ENCODE data around the gene IRF2.

IRF2 gene

GRCh38 chr4:184432127-184432922, 42.0 kb downstream of the IRF2 start:
- no peak for DNase-seq (ENCODE audit: low read depth in 3 of 3)

DNA sequence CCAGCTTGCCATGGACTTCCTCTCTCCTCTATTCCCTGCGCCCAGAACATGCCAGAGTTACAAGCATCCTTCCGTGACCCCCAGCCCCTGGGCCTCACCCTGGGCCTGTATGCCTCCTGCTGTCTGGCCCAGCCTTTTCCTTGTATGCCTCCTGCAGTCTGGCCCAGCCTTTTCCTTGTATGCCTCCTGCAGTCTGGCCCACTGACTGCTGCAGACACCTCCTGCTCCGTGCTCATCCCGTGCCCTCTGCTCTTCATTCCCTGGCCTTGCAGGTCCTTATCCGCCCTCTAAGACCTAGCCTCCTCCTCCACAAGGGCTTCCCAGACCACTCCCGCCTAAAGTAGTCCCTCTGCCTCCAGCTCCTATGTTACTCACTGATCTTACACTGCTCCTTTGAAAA, 44.2 kb downstream of the IRF2 start:
- no peak for DNase-seq (ENCODE audit: low read depth in 3 of 3)

DNA sequence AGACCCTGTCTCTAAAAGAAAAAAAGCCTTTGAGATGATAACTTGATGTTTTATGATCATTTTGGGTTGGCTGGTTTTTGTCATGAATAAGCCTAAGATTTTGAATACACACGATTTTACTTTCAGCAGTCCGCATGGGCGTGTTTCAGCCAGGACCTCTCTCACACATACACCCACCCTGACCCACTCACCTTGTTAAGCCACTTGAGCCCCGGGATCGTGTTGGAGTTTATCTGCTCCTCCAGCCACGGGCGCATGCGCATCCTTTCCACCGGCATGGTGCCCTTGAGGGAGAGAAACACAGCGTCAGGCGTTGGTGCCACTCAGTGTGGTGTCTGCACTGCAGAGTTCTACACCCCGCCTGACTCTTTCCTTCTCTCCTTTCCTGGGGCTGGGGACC, 45.6 kb downstream of the IRF2 start:
- no peak for DNase-seq (ENCODE audit: low read depth in 3 of 3)

GRCh38 chr4:184427687-184428086, 46.7 kb downstream of the IRF2 start:
- no peak for DNase-seq (ENCODE audit: low read depth in 3 of 3)

GRCh38 chr4:184427093-184427492, 47.3 kb downstream of the IRF2 start:
- no peak for DNase-seq (ENCODE audit: low read depth in 3 of 3)

- no peak for DNase-seq (ENCODE audit: low read depth in 3 of 3)
Measured at GRCh38 chr4:184424993-184425758, 49.2 kb downstream of the IRF2 start.

DNA sequence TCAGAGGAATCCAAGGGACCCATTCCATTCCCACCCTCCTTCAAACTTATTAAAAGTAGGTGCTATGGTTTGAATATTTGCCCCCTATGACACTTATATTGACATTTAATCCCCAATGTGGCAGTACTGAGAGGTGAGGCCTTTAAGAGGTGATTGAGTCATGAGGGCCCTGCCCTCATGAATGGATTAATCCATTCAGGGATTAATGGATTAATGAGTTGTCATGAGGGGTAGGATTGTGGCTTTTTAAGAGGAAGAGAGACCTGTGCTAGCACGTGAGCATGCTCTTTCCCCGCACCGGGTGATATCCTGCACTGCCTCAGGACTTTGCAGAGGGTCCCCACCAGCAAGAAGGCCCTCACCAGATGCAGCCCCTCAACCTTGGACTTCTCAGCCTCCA, 50.1 kb downstream of the IRF2 start:
- no peak for DNase-seq (ENCODE audit: low read depth in 3 of 3)

- no peak for DNase-seq (ENCODE audit: low read depth in 3 of 3)
Measured at GRCh38 chr4:184423003-184423686, 51.2 kb downstream of the IRF2 start.

- DNase-seq (ENCODE audit: low read depth in 3 of 3), result no peak
Measured at GRCh38 chr4:184422378-184422777, 52.0 kb downstream of the IRF2 start.

DNA sequence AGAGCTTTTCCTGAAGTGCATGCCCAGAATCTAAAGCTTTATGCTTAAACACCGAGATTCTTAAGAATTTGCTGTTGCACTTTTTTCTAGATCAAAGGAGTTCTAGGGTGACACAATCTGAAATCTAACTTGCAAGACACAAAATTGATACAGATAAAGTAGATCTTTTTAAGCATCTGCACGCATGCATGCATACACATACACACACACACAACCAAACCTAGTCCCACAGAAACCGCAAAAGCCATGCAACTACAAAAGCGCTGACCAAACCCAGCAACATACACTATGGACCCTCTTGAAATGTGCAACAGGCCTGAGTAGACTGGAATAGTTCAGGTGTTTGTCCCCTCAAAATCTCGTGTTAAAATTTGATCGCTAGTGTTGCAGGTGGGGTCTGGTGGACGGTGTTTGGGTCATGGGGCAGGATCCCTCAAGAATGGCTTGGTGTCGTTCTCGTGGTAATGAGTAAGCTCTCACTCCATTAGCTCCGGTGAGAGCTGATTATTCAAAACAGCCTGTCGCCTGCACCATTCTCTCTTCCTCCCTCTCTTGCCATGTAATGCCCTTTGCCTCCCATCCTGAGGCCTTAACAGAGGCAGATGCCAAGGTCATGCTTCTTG, 52.7 kb downstream of the IRF2 start:
- DNase-seq (ENCODE audit: low read depth in 3 of 3), result no peak

GRCh38 chr4:184420881-184421416, 53.4 kb downstream of the IRF2 start:
- DNase-seq (ENCODE audit: low read depth in 3 of 3), result no peak

- DNase-seq (ENCODE audit: low read depth in 3 of 3), result no peak
Measured at GRCh38 chr4:184420402-184420801, 53.9 kb downstream of the IRF2 start.

DNA sequence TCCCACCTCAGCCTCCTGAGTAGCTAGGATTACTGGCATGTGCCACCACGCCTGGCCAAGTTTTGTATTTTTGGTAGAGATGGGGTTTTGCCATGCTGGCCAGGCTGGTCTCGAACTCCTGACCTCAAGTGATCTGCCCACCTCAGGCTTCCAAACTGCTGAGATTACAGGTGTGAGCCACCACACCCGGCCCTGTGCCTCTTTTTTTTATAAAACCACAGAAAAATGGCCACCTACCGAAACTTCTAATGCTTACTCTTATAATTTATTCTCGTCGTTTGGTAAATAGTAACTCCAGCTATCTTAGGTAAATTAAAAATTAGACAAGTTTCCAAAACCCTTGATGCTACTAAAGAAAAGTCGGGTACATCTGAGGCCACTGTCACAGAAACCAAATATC, 54.4 kb downstream of the IRF2 start:
- no peak for DNase-seq (ENCODE audit: low read depth in 3 of 3)

DNA sequence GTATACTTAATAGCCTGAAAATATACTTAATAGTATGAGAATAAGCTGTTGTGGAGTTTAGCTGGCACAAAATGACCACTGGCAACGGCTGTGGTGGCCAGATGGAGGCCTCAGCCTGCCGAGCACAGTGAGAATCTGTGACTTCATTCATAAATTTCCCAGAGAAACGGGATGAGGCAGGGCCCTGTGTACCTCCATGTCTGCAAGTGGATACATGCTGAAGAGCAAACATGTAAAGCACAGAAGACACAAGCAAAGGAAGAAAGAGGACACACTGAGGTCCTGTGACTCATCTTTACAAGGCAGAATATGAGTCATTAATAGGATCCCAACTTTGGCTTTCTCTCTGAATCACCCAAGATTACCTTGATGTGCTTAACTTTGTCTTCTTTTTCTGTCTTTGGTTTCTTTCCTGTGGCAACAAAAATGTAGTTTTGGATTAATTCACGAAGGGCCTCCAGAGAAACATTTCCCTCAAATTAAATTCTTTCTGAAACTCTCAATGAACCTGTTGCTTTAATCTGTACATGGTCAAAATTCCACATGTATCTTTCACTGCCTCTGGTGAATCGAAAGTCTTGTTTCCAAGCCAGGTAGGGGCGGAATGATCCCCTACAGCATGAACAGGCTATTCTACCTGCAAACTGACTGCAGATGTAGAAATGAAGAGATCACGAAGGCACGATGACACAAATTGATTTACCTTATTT, 56.4 kb downstream of the IRF2 start:
- no peak for DNase-seq (ENCODE audit: low read depth in 3 of 3)

- DNase-seq (ENCODE audit: low read depth in 3 of 3), result peak in 1 of 3 donors; percentile 33
Measured at GRCh38 chr4:184416913-184417734, 57.2 kb downstream of the IRF2 start.

GRCh38 chr4:184415071-184415470, 59.3 kb downstream of the IRF2 start:
- DNase-seq (ENCODE audit: low read depth in 3 of 3), result no peak

DNA sequence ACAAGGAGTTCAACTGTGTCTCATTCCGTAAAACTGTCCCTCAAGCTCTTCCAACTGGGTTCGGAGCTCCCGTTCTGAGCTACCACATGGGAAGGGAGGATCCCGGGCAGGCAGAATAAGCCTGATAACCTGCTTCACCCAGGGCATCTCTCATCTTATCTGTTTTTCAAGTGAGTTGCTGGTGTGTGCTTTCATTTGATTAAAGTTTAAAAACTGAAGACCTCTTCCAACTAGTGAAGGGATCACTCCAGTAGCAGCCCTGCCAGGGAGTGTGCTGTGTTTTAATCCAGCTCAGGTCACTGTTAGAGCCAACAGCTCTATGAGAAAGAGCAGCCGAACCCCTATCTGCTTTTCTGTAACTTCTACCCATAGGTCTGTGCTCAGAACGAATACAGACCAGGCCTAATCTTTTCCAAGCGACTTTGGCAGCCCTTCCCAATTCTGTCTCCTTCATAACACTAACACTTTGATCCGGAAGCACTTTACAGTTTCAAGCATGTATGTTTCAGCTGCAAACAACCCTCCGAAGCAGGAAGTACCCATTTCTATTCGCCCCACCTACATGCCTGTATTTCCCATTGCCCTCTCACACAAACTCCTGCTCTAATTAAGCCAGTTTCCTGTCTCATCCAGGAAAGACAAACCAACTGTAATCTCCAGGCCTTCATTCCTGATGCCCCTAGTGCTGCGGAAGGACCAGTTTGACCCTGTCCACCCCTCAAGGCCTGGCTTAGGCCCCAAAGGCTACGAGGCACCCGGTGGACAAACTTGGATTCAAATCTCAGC, 60.9 kb downstream of the IRF2 start:
- DNase-seq (ENCODE audit: low read depth in 3 of 3), result no peak

DNA sequence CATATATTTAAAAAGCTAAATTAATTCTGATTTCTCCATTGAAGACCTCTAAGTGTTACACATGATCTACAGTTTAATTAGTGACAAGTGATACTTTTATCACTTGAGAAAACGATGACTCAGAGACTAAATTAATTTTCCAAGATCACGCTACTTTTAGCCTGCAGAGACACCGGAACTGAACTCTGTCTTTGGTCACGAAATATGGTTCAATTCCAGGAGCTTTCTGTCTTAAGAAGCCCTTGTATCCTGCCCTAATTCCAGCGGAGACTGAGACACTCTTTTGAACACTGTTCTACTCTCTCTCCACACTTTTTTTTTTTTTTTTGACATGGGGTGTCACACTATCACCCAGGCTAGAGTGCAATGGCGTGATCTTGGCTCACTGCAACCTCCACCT, 63.6 kb downstream of the IRF2 start:
- DNase-seq (ENCODE audit: low read depth in 3 of 3), result no peak

DNA sequence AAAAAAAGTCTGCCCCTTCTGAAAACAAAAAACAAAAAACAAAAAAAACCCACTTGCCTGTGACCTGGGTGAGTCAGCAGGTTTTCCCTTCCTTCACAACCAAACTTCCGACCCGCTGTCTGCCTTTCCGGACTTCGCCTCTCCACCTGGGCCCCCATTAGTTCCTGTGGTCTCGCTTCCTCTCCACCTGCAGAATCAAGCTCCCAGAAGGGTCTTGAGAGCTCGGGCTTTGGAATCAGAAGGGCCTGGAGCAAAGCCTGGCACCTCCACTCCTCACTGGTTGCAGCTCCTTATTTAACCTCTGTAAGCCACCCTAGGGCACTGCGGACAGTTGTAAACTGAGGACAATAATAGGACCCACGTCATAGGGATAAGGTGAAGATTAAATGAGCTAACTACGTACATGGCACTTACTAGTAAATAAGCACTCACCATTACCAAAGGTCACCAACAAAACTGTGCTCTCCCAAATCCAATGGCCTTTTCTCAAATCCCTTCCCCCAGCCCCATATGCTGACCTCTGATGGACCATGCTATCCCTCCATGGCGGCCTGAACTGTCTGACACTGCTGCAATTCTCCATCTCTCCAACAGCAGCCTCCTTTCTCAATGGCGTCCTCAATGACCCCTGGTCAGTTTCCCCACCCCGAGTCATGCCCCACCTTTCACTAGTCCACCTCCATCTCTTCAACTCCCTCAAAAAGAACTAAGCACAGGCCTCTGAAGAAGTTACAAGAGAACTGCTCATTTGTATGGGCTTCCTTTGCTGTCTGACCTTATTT, 64.2 kb downstream of the IRF2 start:
- no peak for DNase-seq (ENCODE audit: low read depth in 3 of 3)
